Left forelimb (tissue), 1 donor: Measurements from ENCODE around the gene AFF2.

Experiments
- DNase-seq: peaks from one replicate; pipeline ENCODE4 v3.0.0-alpha.2; 2018; ENCODE audit warnings: low spot score

AFF2 gene

GRCh38 chrX:149010013-149010852, 509.8 kb downstream of the AFF2 start:
- DNase-seq = no peak

- no peak for DNase-seq
Observed at GRCh38 chrX:149010853-149011224, 510.4 kb downstream of the AFF2 start.

- DNase-seq = no peak
Observed at GRCh38 chrX:149013081-149013480, 512.7 kb downstream of the AFF2 start.

- DNase-seq = no peak
Observed at GRCh38 chrX:149021159-149021558, 520.7 kb downstream of the AFF2 start.

GRCh38 chrX:149022485-149022884, 522.1 kb downstream of the AFF2 start:
- no peak for DNase-seq

GRCh38 chrX:149032449-149032848, 532.0 kb downstream of the AFF2 start:
- DNase-seq = no peak

- no peak for DNase-seq
Observed at GRCh38 chrX:149036086-149036485, 535.7 kb downstream of the AFF2 start.

- DNase-seq = no peak
Observed at GRCh38 chrX:149037281-149037870, 537.0 kb downstream of the AFF2 start.

- no peak for DNase-seq
Observed at GRCh38 chrX:149039057-149039456, 538.6 kb downstream of the AFF2 start.

- DNase-seq = no peak
Observed at GRCh38 chrX:149040873-149041535, 540.6 kb downstream of the AFF2 start.

GRCh38 chrX:149043401-149043800, 543.0 kb downstream of the AFF2 start:
- no peak for DNase-seq

GRCh38 chrX:149044471-149044870, 544.1 kb downstream of the AFF2 start:
- DNase-seq = no peak

GRCh38 chrX:149045645-149046210, 545.3 kb downstream of the AFF2 start:
- DNase-seq = no peak
